HG03175 (cell line): Measurements from ENCODE around the gene TMTC4.
"Not testable (repeated sequence)": the region's sequence is repeated elsewhere in the genome, so short reads cannot be mapped to it uniquely, and the experiment has no call there.

Experiments
- ATAC-seq: cut with Tn5 transposase; IDR thresholded peaks from one replicate; pipeline ENCODE4 v1.9.1; 2021; ENCODE audit warnings: mild to moderate bottlenecking, moderate library complexity; ENCODE audit not compliant: unreplicated experiment

TMTC4 gene

DNA sequence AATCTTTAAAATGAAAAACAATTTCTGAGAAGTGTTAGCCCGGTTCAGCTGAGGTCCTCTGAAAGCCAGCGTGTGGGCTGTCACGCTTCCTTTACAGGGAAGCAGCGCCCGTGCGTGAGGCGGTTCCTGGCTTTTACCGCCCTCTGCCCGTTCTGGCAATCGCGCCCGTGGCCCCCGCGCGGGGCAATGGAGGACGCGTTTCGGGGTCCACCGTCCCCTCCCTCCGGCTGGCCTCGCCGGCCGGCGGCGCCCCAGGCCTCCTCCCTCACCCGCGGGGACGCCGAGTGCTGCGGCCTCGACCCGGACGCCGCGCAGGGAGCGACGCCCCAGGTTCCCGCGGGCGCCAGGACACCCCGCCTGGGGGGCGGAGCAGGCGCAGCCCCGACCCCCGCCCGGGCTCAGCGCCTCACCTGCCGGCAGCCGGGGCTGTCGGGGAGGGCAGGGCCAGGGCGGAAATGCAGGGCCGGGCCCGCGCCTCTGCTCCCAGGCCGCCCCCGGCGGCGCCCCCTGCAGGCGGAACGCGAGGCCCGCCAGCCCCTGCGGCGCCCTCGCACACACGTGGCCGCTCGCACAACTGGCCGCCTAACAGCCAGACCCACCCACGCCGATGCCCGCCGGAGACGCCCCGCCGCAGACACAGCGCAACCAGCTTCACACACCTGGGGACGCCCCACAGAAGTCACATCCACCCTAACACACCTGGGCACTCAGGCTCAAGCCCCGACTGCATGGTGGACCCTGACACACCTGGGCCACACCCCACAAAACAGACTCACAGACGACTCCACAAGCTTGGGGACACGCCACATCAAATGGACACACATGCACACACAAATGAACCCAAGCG is 86.0 kb downstream of the TMTC4 start, which contains the start of gene GGACT:
Gene GGACT (minus strand): TSS at position 459 of the 847 bp plus-strand sequence. CDS start 56,198 bp downstream, outside the sequence.
- ATAC-seq, result peak; percentile 99

DNA sequence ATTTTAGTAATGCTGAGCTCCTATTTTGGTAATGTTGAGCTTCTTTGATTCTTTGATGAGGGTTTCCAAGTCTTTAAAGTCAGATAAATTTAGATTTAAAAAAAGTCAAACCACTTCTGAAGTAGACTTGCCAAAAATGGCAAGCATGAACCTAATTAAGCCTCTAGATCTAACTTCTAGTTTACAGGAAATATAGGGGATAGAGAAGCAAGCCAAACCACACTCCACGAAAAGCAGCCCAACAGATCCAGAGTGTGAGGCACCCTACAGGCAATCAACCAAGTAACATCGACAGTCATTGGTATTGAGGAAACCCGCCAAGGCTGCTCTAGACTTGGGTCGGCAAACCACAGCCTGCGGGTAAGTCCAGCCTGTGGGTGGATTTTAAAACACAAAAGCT is 89.7 kb downstream of the TMTC4 start:
- no peak for ATAC-seq

DNA sequence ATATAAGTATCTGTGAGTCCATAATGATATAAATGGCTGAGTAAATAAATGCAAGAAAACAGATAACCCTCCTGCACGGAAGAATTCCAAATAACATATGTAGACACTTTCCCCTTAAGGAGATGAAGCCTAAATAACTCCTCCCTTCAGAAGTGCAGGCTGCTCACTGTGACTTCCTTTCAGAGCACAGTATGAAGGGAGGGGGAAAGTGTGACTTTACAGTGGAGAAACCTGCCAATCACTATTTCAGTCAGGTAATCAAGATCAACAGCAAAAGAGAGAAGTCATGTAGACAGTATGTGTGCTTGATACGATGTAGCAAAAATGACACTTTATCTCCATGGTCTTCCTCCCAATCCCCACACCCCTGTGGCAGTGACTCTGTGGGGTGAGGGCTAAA is 93.1 kb downstream of the TMTC4 start:
- no peak for ATAC-seq

DNA sequence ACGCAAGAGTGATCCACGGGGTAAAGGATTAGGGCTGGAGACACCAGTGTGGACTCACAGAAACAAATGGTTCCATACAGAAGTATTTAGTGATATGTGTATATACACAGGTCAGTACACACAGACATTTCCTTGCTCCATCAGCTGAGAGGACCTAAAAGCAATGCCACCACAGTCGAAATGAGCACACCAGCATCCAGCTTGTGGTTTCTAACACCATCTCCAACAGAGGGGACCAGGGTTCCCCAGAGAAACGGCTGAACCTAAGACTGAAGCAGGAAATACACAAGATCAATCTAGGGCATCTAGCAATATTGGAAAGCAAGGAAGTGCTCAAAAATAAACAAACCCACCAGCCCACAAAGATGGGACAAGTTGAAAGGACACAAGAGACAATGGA is 93.6 kb downstream of the TMTC4 start:
- ATAC-seq, result no peak

DNA sequence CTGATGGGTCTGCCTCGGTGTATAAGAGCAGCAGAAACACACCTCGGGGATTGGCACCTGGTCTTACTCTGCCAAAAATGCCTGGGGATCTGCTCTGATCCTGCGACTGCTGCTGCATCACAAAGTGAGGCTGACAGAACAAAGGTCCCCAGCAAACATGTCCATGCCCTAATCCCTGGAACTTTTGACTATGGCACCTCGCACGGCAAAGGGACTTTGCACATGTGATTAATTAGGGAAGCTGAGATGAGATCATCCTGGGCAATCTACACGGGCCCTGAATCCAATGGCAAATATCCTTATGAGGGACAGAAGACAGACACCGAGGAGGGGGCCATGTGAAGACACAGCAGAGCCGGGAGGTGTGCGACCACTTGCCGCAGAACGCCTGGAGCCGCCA is 94.5 kb downstream of the TMTC4 start:
- no peak for ATAC-seq

DNA sequence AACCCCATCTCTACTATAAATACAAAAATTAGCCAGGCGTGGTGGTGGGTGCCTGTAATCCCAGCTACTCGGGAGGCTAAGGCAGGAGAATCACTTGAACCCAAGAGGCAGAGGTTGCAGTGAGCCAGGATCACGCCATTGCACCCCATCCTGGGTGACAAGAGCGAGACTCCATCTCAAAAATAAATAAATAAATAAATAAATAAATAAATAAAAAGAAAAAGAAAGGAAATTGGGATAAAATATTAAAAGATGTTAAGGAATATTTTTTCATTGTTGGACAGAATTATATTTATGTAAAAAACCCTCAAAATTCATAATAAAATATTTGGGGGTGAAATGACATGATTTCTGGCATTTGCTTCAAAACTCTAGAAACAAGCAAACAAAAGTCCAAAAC is 97.4 kb downstream of the TMTC4 start:
- ATAC-seq, result not testable (repeated sequence)

DNA sequence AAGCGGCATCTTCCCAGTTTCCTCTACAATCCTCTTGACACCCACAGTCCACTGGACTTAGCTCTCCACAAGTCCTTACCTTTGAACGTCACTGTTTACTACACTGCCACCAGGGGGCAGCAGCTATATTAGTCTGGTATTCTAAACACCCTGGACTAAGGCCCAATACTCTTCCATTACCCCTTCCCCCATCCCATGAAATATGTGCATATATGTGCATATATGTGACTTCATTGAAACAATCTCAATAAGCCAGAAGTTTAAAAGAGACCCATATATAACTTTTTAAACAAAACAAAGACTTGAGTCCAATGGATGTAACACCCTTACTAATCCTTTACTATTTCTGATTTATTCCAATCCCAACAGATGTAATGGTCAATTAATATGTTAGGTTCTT is 101.5 kb downstream of the TMTC4 start:
- peak; percentile 97 for ATAC-seq

DNA sequence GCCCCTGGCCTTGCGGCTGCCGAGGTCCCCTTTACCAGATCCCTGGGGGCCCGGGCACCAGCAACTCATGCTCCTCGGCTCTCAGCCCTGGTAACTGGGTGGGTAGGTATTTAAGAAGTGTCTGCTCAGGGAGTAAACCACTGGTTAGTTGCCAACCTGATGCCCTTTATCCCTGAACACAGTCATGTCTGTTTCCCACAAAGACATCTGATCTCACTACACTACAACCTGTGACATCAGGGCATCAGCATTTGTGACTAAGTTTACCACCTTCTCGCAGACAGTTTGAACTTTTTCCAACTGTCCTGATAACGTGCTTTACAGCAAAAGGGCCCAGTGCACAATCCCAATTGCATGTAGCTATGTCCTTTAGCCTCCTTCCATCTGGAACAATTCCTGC is 108.1 kb downstream of the TMTC4 start:
- ATAC-seq, result no peak

DNA sequence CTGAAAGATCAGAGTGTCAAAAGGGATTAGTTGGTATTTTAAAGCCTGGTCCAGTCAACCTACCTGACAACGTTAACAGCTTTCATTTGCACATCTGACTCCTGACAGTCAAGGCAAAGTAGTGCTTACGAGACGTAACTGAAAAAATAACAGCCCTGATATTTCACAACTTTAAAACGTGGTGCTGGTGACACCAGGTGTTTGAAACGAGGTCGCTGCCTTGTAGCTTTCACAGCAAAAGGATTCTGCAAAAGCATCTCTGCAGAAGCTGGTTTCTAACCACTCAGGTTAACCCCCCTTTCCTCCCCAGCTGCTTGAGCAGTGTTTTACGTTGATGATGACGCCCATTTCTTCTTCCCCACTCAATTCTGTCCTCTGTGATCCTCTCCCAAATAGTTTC is 109.3 kb downstream of the TMTC4 start:
- ATAC-seq, result no peak

DNA sequence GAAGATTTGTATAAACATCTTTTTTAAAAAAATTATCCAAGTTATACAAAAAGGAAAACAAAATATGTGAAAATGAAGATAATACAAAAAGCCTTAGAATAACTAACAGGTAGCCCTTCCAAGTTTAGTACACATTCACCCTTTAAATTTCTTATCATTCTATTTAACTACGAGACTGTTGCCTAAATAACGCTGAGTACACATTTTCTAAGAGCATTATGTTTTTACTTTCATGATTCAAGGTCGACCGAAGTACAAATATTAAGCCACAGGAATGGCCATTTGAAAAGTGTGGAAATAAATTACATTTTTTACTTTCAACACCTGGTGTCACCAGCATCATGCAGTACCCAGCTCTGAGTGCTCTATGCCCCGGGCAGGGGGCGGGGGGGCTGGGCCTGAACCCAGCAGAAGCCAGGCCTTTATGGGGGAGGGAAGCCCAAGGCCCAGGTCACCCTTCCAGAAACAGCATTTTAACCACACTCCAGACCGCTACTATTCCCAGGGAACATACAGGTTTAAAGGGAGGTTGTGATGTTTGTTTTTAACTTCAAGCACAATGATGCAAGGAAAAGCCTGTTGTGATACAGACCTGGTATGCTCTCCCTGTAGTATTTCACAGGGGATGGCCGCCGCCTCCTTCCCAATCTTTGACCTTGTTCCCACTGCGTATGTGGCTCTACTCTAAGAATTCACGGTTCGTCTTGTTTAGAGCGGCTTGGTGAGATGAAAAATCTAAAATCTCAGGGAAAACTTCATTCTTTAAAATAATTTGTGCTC is 110.0 kb downstream of the TMTC4 start:
- ATAC-seq, result no peak

DNA sequence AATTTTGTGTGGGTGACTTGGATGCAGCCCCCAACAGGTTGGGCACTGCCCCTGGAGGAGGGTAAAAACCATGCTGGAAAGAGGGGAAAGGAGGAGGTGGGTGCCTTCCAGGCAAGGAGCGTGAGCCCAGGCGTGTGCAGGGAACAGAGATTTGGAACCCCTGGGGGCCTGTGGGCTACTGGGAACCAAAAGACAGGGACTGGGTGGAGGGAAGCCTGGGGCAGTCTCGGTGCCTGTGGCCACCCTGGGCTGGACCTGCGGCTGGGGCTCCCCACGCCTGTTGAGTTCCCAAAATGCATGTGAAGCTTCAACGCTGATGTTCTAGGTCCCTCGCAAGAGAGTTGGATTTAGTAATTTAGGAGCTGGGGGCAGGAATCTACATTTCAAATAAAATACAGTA is 110.8 kb downstream of the TMTC4 start:
- ATAC-seq, result no peak

DNA sequence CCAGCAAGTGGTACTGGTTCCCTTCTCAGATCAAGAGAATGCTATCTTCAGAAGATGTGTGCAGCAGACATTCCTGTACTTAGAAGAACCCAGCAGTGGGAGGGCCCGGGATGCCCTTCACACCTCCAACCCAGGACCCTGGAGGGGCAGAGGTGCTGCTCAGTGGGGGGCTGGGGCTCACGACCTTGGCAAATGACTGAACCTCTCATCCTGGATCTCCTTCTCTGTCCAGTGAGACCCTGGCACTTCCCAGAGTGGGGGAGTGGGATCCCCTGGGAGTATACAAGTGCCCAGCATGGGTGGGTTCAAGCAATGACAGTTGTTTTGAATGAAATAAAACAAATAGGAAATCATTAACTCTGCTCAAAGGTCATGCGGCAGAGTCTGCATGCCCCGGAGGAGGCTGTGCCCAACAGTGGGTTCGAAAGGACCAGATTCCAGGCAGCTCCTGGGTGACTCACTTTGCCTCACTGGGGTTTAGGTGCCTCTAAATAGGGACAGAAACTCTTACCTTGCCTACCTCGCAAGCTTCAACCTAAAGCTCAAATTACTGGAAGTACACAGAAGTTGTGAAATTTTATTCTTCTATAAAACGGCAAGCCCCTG is 112.9 kb downstream of the TMTC4 start:
- no peak for ATAC-seq

DNA sequence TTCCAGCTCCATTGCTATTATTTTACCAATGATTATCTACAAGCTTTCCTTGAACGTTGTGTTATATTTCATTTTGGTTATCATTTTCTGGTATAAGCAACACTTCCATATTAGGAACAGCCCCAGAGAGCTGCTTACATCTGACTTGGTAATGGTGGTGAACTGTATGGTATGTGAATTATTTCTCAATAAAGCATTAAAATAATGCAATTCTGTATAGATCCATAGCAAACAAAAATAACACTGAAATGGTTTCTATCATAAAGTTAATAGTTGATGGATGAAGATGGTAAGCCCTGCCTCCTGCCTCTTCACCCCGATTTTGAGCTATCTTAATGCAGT is 113.5 kb downstream of the TMTC4 start:
- ATAC-seq, result no peak

DNA sequence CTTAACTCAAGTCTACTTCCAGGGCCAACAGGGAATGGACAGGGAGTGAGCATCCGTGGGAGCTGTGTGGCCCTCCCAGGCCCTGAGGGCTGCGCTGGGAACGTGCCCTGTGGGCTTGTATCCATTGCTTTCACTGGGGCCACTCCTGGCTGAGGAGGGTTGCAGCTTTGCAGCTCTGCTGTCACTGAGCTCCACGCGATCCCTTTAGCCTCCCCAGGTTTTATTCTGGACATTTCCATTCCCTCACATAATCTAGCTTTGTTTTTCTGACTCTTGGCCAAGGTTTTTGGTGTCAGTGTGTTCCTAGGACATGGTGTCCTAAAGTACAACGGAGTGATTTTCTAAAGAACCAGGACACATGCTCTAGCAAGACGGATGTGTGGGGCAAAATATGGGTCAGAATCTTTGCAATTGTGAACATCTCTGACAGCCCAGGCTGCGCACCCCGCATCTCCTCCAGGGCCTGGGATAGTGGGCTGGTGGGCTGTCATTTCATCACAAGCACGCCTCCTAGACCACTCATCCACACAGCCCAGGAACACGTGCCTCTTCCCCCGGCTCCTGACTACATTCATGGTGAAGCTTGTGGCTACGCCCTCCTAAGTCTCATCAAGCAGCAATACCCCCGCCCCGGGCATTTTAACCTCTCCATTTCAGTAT is 114.0 kb downstream of the TMTC4 start:
- ATAC-seq, result no peak

DNA sequence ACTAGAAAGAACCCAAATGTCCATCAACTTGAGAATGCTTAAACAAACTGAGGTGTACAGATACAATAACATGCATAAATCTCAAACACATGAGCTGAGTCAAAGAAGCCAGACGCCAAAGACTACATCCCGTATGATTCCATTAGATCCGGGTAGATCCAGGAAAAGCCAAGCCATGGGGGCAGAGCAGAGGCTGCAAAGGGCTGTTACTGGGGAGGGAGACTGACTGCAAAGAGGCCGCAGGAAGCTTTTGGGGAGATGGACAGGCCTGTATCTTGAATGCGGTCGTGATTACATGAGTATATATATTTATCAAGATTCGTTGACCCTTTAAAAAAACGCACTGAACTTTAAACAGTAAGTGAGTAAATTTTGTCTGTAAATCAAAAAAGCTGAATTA is 114.7 kb downstream of the TMTC4 start:
- ATAC-seq, result no peak
